K562 (cell line): ENCODE data around the gene CRACDL. TPM values are rescaled to one million over a fixed set of nuclear protein-coding genes. Genes with fewer than 3 reads are reported as not detected.

Experiments used
- AFF4 ChIP-seq: sonication (generic); formaldehyde crosslinking; IDR thresholded peaks from 2 replicates; pipeline ENCODE4 v1.8.0; 2023; ENCODE audit warnings: mild to moderate bottlenecking, missing genetic modification reagents
- NCOA4 ChIP-seq: fragments of 450-650 bp; IDR thresholded peaks from 2 replicates; pipeline ENCODE4 v1.6.1; 2018; ENCODE audit warnings: mild to moderate bottlenecking; ENCODE audit not compliant: partially characterized antibody
- ZBTB11 ChIP-seq, 3 experiments: fragments of 200-800 bp in 1 of 3; fragments of 250-450 bp in 1 of 3; fragments of 450-650 bp in 1 of 3; sonication (Bioruptor Pico) in 1 of 3; sonication (Bioruptor generic) in 1 of 3; formaldehyde crosslinking in 1 of 3; IDR thresholded peaks; 2 replicates each; pipeline versions ENCODE4 v1.6.1 to v1.8.0; 2016 to 2022; ENCODE audit warnings: mild to moderate bottlenecking in 2 of 3, missing genetic modification characterization in 2 of 3, missing compliant biosample characterization in 1 of 3, moderate library complexity in 1 of 3
- ZNF146 ChIP-seq: IDR thresholded peaks from one replicate; pipeline ENCODE4 v1.6.1; 2018; ENCODE audit warnings: missing compliant biosample characterization; ENCODE audit not compliant: unreplicated experiment
- polyA plus RNA-seq, 8 experiments: library from polyadenylated mRNA; depleted of rRNA in 4 of 8; stranded (reverse) in 5 of 8; unstranded in 3 of 8; fragments of >200 nt; fragmentation: Nextera tagmentation in 2 of 8; fragmentation: Illumina TruSeq in 1 of 8; extraction: Ambion mirVana in 2 of 8; extraction: Trizol in 1 of 8; gene quantifications; 2 replicates each; pipeline versions ENCODE4 v1.2.1 to v1.2.3, GENCODE V29; 2011 to 2014; ENCODE audit warnings: inconsistent platforms in 1 of 8, missing spikeins in 1 of 8
- total RNA-seq, 7 experiments: library from RNA; depleted of rRNA in 6 of 7; stranded (reverse); fragments of >200 nt in 6 of 7; fragmentation: Illumina TruSeq in 2 of 7; extraction: Trizol in 2 of 7; gene quantifications; 2 replicates each; pipeline versions ENCODE4 v1.2.1 to v1.2.3, GENCODE V29; 2011 to 2021; ENCODE audit warnings: low replicate concordance in 1 of 7

CRACDL gene
- total and polyA plus RNA-seq, 9 of the 15 experiments (the other 6 are each of a cell fraction or from before 2014, with no cell fraction given): not detected

GRCh38 chr2:98806236-98806697 is 129.8 kb downstream of the CRACDL start (continued):
- TF ChIP-seq ZNF146 (CRISPR knock-in tag) (no peak), NCOA4 (no peak), ZBTB11 (CRISPR knock-in tag; IDR thresholded peaks at IDR 0.05) (no peak), AFF4 (CRISPR knock-in tag) (no peak)
